Adrenal gland (tissue), 5 donors: Measurements from ENCODE around the gene ADD1.

Experiments used
- CTCF ChIP-seq, 6 experiments: fragments of 450-650 bp in 4 of 6; fragments of 200-600 bp in 2 of 6; sonication (generic) in 1 of 6; IDR thresholded peaks; 1 replicate in 5 of 6; 2 replicates in 1 of 6; pipeline versions ENCODE4 v1.5.1 to v1.8.0; 2016 to 2021; ENCODE audit warnings: antibody characterized with exemption in 6 of 6, mild to moderate bottlenecking in 2 of 6, moderate library complexity in 1 of 6
- POLR2A ChIP-seq, 2 donors: fragments of 450-650 bp; IDR thresholded peaks; one replicate each; pipeline ENCODE4 v1.6.1; 2017; ENCODE audit warnings: antibody characterized with exemption in 2 of 2, mild to moderate bottlenecking in 2 of 2, moderate library complexity in 1 of 2
- donor health status: DM: no; HTN: no; CAD: no.

- no peak for TF ChIP-seq CTCF (IDR thresholded peaks at IDR 0.05)
- TF ChIP-seq POLR2A (IDR thresholded peaks at IDR 0.05), result no peak
These were observed 19.3 kb upstream of the ADD1 start for GRCh38 chr4:2824329-2824835.
